ENCODE measurements around the gene AGBL4.
A peak's percentile ranks its signal among the peaks of the same experiment; 100 is the strongest.
"Not testable (repeated sequence)": the region's sequence is repeated elsewhere in the genome, so short reads cannot be mapped to it uniquely, and the experiment has no call there.

AGBL4 gene

GRCh38 chr1:48561444-48561843 lies 1462.3 kb downstream of the AGBL4 start:
- DNase-seq, result no peak

GRCh38 chr1:48560577-48560976 lies 1463.2 kb downstream of the AGBL4 start:
- no peak for DNase-seq

GRCh38 chr1:48560116-48560515 lies 1463.6 kb downstream of the AGBL4 start:
- DNase-seq, result no peak

DNA sequence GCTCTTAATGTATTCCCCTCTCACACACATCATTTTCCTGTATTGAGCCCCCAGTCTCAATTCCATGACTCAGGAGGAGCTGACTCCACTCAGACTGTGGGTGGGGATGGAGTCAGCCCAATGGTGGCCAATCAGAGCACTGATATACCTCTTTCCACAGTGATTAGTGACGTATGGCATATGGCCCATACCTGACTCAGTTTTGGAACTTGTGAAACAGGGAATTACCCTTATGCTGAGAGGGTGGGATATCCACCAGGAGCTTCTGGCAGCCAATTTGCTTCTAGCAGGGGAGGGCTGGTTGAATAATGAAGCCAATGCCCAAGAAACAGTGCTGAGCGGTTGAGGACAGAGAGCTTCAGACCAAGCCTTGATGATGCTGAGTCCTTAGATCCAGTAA lies 1465.4 kb downstream of the AGBL4 start:
- DNase-seq, result no peak

DNA sequence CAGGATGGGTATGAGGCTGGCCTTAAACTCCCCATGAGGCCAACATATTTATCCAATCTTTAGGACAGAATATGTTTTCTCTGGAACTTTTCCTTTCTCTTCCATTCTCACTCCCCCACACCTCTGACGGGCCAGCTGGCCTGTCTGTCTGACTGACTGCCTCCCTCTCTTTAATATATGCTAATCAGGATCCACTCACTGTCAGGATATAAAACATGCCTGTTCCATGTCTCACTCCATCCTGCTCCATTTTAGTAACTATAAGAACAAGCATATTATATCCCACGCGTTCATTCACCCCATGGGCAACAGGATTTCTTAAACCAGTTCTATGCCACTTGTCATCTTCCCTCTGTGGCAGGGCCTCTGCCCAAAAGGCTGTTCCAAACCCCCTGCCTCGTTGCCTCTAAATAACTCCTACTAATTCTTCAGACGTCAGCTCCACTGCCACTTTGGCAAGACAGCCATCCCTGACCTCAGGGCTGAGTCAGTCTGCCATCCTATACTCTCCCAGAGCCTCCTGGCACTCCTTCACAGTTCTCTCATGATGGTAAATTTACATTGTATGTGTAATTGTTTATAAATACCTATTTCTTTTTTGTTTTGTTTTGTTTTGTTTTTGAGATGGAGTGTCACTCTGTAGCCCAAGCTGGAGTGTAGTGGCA lies 1467.4 kb downstream of the AGBL4 start:
- no peak for DNase-seq

GRCh38 chr1:48555271-48555670 lies 1468.5 kb downstream of the AGBL4 start:
- DNase-seq, result no peak

- DNase-seq, result peak; percentile 27
Measured at GRCh38 chr1:48552903-48553606, 1470.7 kb downstream of the AGBL4 start.

DNA sequence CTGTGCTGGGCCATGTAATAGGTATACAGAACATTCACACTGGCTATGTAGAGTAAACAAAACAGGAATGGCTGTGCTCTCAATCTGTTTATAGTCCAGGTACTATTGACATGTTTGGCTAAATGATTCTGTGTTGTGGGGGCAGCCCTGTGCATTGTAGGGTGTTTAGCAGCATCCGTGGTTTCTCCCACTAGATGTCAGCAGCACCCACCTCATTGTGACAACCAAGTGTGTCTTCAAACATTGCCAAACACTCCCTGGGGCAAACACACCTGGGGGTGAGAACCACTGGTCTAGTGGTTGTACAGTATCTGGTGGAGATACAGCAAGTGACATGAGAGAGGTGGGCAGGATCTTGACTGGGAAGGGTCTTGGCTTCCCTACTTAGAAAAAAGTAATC lies 1471.3 kb downstream of the AGBL4 start:
- DNase-seq, result peak; percentile 28

DNA sequence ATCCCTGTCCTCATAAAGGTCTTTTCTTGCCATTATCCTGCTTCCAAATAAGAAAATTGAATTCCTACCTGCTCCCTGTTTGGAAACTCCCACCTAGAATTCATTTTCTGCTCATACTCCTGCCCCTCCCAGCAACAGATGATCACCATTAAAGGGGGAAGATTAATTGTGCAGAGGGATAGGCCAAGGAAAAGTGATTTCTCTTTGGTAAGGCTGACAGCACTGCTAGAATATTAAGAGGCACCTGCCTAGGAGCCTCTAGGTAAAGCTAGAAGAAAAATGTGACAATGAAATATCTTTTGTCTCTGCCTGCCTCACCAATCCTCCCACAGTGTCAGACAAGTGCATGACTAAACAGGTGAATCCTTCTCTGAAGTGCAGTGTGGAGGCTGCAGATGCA lies 1474.8 kb downstream of the AGBL4 start:
- no peak for DNase-seq

- no peak for DNase-seq
Measured at GRCh38 chr1:48547561-48548220, 1476.1 kb downstream of the AGBL4 start.

- DNase-seq, result no peak
Measured at GRCh38 chr1:48543854-48544253, 1479.9 kb downstream of the AGBL4 start.

- DNase-seq, result no peak
Measured at GRCh38 chr1:48540587-48540986, 1483.2 kb downstream of the AGBL4 start.

DNA sequence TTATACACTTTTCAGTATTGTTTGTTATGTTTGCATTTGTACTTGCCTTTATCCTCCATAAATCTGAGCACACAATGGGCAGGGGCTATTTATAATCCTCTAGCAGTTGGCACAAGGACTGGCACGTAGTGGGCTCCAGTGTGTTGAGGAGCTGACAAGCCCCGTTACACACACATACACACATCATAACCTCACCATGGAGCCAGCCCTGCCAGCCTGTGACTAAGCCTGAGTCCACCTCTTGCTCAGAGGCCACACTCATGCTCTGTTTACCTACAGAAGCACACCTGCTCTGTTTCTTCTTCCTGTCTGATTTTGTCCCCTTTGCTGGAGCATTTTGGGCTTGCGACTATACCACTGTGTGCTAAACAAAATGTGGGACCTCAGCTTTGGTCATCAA lies 1487.3 kb downstream of the AGBL4 start:
- peak; percentile 12 for DNase-seq

DNA sequence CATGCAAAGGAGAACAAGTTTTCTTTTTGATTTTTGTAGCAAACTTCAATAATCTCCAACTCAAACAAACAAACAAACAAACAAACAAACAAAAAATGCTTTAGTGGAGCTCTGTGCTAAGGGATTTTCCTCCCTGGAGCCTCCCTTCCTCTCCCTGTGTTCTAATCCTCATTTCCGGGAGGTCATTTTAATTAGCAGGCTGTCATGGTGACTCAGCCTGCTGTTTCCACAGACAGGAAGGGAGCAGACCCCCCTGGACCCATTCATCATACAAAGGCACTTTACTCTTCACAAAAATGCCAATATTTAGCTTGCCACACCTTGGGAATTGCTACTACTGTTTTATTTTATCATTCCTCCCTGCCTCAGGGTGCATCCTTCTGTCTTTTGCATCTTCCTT lies 1490.8 kb downstream of the AGBL4 start:
- DNase-seq, result no peak

DNA sequence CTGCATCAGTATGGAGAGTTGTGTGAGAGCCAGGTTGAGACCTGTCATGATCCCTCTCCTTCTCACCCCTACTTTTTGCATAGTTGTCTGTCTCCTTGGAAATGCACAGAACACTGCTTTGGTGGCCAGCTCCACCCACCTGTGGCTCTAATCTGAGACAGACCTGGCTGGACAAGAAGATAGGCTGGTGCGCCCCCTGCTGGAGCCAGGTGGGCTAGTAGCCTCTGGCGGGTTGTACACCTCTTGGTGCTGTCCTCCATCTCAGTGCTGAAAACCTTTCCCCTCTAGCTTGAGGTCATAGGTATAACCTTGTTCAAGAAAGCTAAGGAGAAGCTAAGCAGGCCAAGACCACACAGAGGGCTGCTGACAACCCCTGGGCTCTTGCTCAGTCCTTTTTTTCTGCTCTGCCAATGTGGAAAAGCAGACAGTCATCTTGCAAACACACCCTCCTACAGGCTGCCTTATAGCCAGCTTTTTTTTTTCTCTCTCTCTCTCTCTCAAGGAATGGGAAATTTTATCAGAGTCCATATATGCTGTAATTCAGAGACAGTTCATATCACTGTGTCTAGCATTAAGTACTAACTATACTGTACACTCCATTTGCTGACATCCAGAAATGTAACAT lies 1492.9 kb downstream of the AGBL4 start:
- peak; percentile 65 for DNase-seq

DNA sequence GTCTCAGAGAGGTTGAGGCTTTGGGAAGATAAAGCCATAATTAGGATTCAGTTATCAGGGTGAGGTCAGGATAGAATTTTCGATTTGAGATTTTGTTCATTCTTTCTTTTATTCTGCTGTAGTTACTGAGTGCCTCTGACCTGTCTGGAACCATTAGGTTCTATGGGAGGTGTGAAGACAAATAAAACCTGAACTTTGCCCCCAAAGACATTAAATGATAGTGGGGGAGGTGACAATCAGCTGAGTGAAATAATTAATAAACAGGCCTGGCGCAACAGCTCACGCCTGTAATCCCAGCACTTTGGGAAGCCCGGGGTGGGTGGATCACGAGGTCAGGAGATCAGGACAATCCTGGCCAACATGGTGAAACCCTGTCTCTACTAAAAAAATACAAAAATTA lies 1496.7 kb downstream of the AGBL4 start:
- DNase-seq, result no peak

DNA sequence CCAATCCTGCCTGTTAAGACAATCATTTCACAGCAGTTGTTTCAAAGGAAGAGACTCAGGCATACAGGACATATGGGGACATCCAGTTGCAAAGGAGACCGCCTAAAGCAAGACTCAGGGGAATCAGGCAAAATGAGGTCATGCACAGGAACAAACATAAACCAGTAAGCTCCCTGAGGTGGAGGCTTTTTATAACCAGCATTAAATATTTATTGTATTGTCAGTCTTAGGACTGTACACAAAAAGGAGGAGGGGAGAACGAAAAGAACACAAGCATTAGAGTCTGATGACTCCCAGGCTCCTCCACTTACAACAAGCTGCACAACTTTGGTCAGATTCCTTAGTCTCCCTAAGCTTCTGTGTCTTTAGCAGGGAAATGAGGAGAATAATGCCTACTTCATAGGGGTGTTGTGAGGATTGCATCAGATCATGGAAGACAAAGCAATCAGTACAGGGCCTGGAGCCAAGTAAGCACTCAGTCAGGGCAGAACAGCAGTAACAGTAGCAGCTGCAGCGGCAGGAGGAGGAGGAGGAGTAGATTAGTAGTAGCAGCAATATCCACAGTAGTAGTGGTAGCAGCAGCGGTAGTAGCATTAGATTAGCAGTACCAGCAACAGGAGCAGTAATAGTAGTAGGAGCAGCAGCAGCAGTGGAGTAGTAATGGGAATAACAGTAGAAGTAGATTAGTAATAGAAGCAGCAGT lies 1497.6 kb downstream of the AGBL4 start:
- peak; percentile 64 for DNase-seq

DNA sequence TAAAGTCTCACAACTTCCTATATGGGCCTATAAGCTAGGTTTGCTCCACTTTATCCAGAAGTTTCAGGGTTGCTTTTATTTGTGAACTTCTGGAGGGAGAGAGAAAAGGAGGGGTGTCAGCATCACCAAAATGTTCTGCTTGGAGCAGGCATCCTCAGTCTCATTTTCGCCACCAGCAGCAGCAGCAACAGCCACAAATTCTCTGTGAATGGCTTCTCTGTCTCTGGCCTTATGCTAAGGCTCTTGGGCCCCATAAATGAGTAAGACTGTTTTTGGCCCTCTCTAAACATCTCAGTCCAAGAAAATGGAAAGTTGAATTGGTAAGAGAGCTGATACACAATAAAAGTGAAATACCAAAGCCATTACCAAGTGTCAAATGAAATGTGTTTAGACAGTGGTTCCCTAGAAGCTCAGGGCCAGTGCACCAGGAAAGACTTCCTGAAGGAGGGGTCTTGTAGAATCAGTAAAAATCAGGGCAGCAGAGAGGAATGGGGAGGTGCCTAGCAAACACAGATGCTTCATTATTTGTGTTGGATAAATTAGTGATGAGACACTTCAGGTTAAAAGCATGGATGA lies 1498.8 kb downstream of the AGBL4 start:
- no peak for DNase-seq

GRCh38 chr1:48523558-48523957 lies 1500.2 kb downstream of the AGBL4 start:
- DNase-seq, result no peak

GRCh38 chr1:48519896-48520295 lies 1503.9 kb downstream of the AGBL4 start:
- not testable (repeated sequence) for DNase-seq

DNA sequence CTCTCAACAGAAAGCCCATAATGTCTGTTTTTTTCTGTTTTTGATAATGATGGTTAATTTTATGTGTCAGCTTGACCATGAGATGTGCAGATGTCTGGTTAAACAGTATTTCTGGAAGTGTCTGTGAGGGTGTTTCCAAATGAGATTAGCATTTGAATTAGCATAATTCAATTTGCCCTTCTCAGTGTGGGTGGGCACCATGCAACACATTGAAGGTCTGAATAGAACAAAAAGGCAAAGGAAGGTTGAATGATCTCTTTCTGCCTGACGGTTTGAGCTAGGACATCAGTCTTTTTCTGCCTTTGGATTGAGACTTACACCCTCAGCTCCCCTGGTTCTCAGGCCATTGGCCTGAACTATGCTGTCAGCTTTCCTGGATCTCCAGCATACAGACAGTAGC lies 1516.9 kb downstream of the AGBL4 start:
- no peak for DNase-seq

DNA sequence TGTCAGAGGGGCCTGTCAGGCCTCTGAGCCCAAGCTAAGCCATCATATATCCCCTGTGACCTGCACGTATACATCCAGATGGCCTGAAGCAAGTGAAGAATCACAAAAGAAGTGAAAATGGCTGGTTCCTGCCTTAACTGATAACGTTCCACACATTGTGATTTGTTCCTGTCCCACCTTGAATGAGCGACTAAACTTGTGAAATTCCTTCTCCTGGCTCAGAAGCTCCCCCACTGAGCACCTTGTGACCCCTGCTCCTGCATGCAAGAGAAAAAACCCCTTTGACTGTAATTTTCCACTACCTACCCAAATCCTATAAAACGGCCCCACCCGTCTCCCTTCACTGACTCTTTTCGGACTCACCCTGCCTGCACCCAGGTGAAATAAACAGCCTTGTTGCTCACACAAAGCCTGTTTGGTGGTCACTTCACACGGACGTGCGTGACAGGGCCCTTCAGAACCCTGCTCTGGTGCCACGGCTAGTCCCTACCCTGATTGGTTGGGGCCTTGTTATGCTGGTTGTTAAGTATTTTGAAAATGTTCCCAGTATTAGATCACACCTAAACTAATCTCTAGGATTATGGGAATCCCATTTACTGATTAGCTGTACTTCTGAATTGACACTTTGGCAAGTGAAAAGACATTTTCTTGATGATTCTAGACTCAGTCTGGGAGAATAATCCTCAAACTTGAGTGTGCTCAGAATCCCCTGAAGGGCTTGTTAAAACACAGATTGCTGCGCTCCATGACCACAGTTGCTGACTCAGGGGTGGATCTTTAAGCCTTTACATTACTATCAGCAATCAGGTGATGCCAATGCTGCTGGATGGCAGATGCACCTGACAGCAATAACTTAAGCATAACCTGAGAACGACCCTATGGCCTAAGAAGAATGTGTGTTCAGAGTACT lies 1523.0 kb downstream of the AGBL4 start:
- DNase-seq, result no peak

Measured in NCI-H510A treated with DMSO at 0.1 percent for 48 hours (cell line).